GM12878 (cell line): Measurements from ENCODE around the gene NKAIN4. TPM values are rescaled to one million over a fixed set of nuclear protein-coding genes. Genes with fewer than 3 reads are reported as not detected.
A peak's percentile ranks its signal among the peaks of the same experiment; 100 is the strongest.

Source experiments
- ATAC-seq: fragments of 200-7000 bp; cut with Tn5 transposase; 3 replicates; pipeline ENCODE4 v1.9.1; 2020; ENCODE audit warnings: mild to moderate bottlenecking, moderate library complexity
- BruUV-seq: library from RNA; stranded (reverse); fragments of 400-500 nt; replicated peaks from 2 replicates; lab custom pipeline; 2021; lab: Mats Ljungman, UMichigan
- CTCF ChIA-PET: fragments of 300-600 bp; sonication (Branson Sonifier 250); formaldehyde crosslinking; extraction: SDS; loops from one replicate; lab custom pipeline; 2021; ENCODE audit warnings: inconsistent platforms; lab: Yijun Ruan, JAX
- POLR2A ChIA-PET: fragments of 350-600 bp; formaldehyde crosslinking; extraction: SDS; loops from one replicate; lab custom pipeline; 2021; ENCODE audit warnings: inconsistent platforms; lab: Charles Lee
- RAD21 ChIA-PET: fragments of 300-600 bp; sonication (Branson Sonifier 250); formaldehyde crosslinking; loops from one replicate; lab custom pipeline; 2023; ENCODE audit warnings: antibody characterized with exemption; ENCODE audit not compliant: unreplicated experiment; lab: Charles Lee
- SMC1A ChIA-PET: fragments of 300-600 bp; sonication (Branson Sonifier 250); formaldehyde crosslinking; loops from one replicate; lab custom pipeline; 2023; ENCODE audit not compliant: unreplicated experiment, uncharacterized antibody; lab: Charles Lee
- DNase-seq: peaks from one replicate; pipeline ENCODE4 v3.0.0-alpha.2; 2011; ENCODE audit warnings: low read depth, low spot score
- FAIRE-seq: peaks from 3 replicates; lab custom pipeline; 2011; peaks lifted over from hg19 to GRCh38; lab: Jason Lieb, UNC
- H2AFZ ChIP-seq: 2 replicates; pipeline ENCODE4 v1.6.0; 2011; ENCODE audit warnings: low read depth, low read length, control low read depth; ENCODE audit not compliant: control insufficient read depth
- H3K27ac ChIP-seq: 2 replicates; pipeline ENCODE4 v1.5.1; 2011; ENCODE audit warnings: control low read depth; ENCODE audit not compliant: control insufficient read depth, insufficient read depth
- H3K27me3 ChIP-seq, 2 experiments: replicated peaks in 1 of 2; 2 replicates each; pipeline versions ENCODE4 v1.6.0 to v1.6.1; 2011; ENCODE audit warnings: low read length in 1 of 2; ENCODE audit not compliant: control insufficient read depth in 2 of 2, insufficient read depth in 2 of 2
- H3K36me3 ChIP-seq, 2 experiments: 2 replicates each; pipeline ENCODE4 v1.5.1; 2011; ENCODE audit warnings: low read length in 1 of 2; ENCODE audit not compliant: control insufficient read depth in 2 of 2, insufficient read depth in 2 of 2
- H3K4me1 ChIP-seq: 2 replicates; pipeline ENCODE4 v1.6.1; 2011; ENCODE audit warnings: mild to moderate bottlenecking, low read length, moderate library complexity, mixed read lengths; ENCODE audit not compliant: control insufficient read depth, insufficient read depth
- H3K4me2 ChIP-seq: 2 replicates; pipeline ENCODE4 v1.6.0; 2011; ENCODE audit warnings: control low read depth; ENCODE audit not compliant: control insufficient read depth, insufficient read depth
- H3K4me3 ChIP-seq: fragments of 200-600 bp; sonication (generic); 2 replicates; pipeline ENCODE4 v1.5.1; 2016
- H3K79me2 ChIP-seq: 2 replicates; pipeline ENCODE4 v1.6.0; 2011; ENCODE audit warnings: low read length; ENCODE audit not compliant: control insufficient read depth, insufficient read depth
- H3K9ac ChIP-seq: 2 replicates; pipeline ENCODE4 v1.8.0; 2011; ENCODE audit warnings: low read length, control low read depth, mixed read lengths; ENCODE audit not compliant: control insufficient read depth, insufficient read depth
- H3K9me3 ChIP-seq: replicated peaks from 3 replicates; pipeline ENCODE4 v1.5.1; 2011; ENCODE audit warnings: mild to moderate bottlenecking, low read length; ENCODE audit not compliant: control insufficient read depth, insufficient read depth
- H4K20me1 ChIP-seq: 2 replicates; pipeline ENCODE4 v1.6.0; 2011; ENCODE audit not compliant: control insufficient read depth, insufficient read depth
- CHD1 ChIP-seq: IDR thresholded peaks from 2 replicates; pipeline ENCODE4 v1.6.1; 2012; ENCODE audit warnings: low read depth, low read length, improper control_type of control experiment
- CHD2 ChIP-seq: IDR thresholded peaks from 2 replicates; pipeline ENCODE4 v1.6.1; 2011; ENCODE audit warnings: low read depth, low read length, improper control_type of control experiment, borderline replicate concordance
- IKZF2 ChIP-seq, 2 experiments: fragments of 450-650 bp; IDR thresholded peaks; 2 replicates each; pipeline ENCODE4 v1.6.1; 2017; ENCODE audit warnings: mild to moderate bottlenecking in 2 of 2, moderate library complexity in 2 of 2
- NR2F1 ChIP-seq: fragments of 450-650 bp; conservative IDR thresholded peaks from 2 replicates; pipeline ENCODE4 v1.6.1; 2017; ENCODE audit warnings: mild to moderate bottlenecking
- POLR2A ChIP-seq: IDR thresholded peaks from 2 replicates; pipeline ENCODE4 v1.6.1; 2011; ENCODE audit warnings: low read depth, mild to moderate bottlenecking, low read length
- RAD21 ChIP-seq: IDR thresholded peaks from 2 replicates; pipeline ENCODE4 v1.6.1; 2011; ENCODE audit warnings: mild to moderate bottlenecking, low read depth, low read length, moderate library complexity; ENCODE audit not compliant: insufficient read depth
- SREBF1 ChIP-seq: IDR thresholded peaks from 2 replicates; pipeline ENCODE4 v1.6.1; 2012; ENCODE audit warnings: mild to moderate bottlenecking, low read length
- WGBS: methylation state at CpG from one replicate; pipeline ENCODE4 v1.1.6; 2016; ENCODE audit warnings: low lambda C conversion rate; ENCODE audit not compliant: insufficient replicate concordance, insufficient coverage; ENCODE audit errors: missing lambda C conversion rate; 5-methylcytosine and 5-hydroxymethylcytosine counted together
- in situ Hi-C: fragments of 300-500 bp; cut with MboI; formaldehyde crosslinking; loops from 9 replicates; pipeline ENCODE4 v1.14.3; 2018; ENCODE audit warnings: mixed read lengths
- intact Hi-C: fragments of 100-400 bp; cut with micrococcal nuclease; formaldehyde crosslinking; loops from one replicate; pipeline ENCODE4 v1.14.2; 2022; ENCODE audit not compliant: unreplicated experiment
- polyA plus RNA-seq, 11 experiments: library from polyadenylated mRNA; depleted of rRNA in 4 of 11; unstranded in 6 of 11; stranded (reverse) in 5 of 11; fragments of >200 nt; fragmentation: Nextera tagmentation in 4 of 11; fragmentation: Illumina TruSeq in 1 of 11; extraction: Ambion mirVana in 4 of 11; extraction: Trizol in 1 of 11; gene quantifications; 1 replicate in 1 of 11; 2 replicates in 10 of 11; pipeline versions ENCODE4 v1.2.1 to v1.2.3, GENCODE V29; 2011 to 2016; ENCODE audit warnings: inconsistent platforms in 2 of 11, missing spikeins in 2 of 11, low read depth in 1 of 11
- total RNA-seq, 4 experiments: library from RNA; depleted of rRNA in 3 of 4; stranded (reverse); fragments of >200 nt in 3 of 4; fragmentation: Illumina TruSeq in 1 of 4; extraction: Trizol in 1 of 4; gene quantifications; 2 replicates each; pipeline versions ENCODE4 v1.2.1 to v1.2.3, GENCODE V29; 2013 to 2021
- TF ChIP-seq, protein P1 (sequence below): IDR thresholded peaks from 2 replicates; pipeline ENCODE4 v1.6.1; 2011; ENCODE audit warnings: borderline replicate concordance, low read depth, mild to moderate bottlenecking, moderate library complexity, mixed read lengths, low read length; ENCODE audit not compliant: insufficient read depth; ENCODE audit errors: extremely low read length

The NKAIN4 gene
- total and polyA plus RNA-seq, 10 of the 15 experiments (the other 5 are each of a cell fraction or from before 2014, with no cell fraction given) = 0.11 TPM; not detected in 9

- Histone ChIP-seq H3K27me3 (no peaks in the 10 kb centered on the region; a peak in 1 of 4 replicates), H3K79me2 (no peaks in the 10 kb centered on the region), H3K9me3 (no peaks in the 10 kb centered on the region), H4K20me1 (no peaks in the 10 kb centered on the region), H3K4me3 (no peak overlapping the region), H3K36me3 (peaks cover 2 to 7% of the 10 kb centered on the region in 2 experiments), H3K4me1 (no peaks in the 10 kb centered on the region), H3K4me2 (no peak overlapping the region), H3K27ac (no peak overlapping the region), H2AFZ (no peak overlapping the region), H3K9ac (no peak overlapping the region)
- CTCF ChIA-PET = no interaction called here
- 81% methylated on average over 25 of the region's 25 CpGs for WGBS
- SMC1A ChIA-PET = no interaction called here
- in situ Hi-C loops (no loop called here), intact Hi-C loops (no loop called here)
- TF ChIP-seq SREBF1 = no peak
- no peak for TF ChIP-seq CHD2
- TF ChIP-seq, protein P1, sequence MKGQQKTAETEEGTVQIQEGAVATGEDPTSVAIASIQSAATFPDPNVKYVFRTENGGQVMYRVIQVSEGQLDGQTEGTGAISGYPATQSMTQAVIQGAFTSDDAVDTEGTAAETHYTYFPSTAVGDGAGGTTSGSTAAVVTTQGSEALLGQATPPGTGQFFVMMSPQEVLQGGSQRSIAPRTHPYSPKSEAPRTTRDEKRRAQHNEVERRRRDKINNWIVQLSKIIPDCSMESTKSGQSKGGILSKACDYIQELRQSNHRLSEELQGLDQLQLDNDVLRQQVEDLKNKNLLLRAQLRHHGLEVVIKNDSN = no peak
- no peak for TF ChIP-seq RAD21
- no peak for TF ChIP-seq IKZF2 (IDR thresholded peaks at IDR 0.05)
- TF ChIP-seq CHD1 = no peak
- TF ChIP-seq POLR2A = peak; percentile 60; the same call in 1 of the 2 replicates
- no peak for TF ChIP-seq NR2F1
- POLR2A ChIA-PET = interaction anchor here (0.9 kb wide), 1 partner anchor 22 kb away, joined by 3 read pairs; no protein-coding TSS in a partner anchor
- BruUV-seq = no TSS peak
- ATAC-seq (no peak), DNase-seq (no peak), FAIRE-seq (no peak)
- RAD21 ChIA-PET = no interaction called here
These were observed 35.3 kb upstream of the NKAIN4 start for GRCh38 chr20:63289311-63290135.
